LNCAP (cell line): ENCODE data around the gene GGNBP2.
A peak's percentile ranks its signal among the peaks of the same experiment; 100 is the strongest.

Experiments used
- CTCF ChIP-seq: fragments of 450-650 bp; IDR thresholded peaks from 2 replicates; pipeline ENCODE4 v1.5.1; 2017; ENCODE audit warnings: mild to moderate bottlenecking

The GGNBP2 gene

GRCh38 chr17:36623281-36623680 is 78.6 kb downstream of the GGNBP2 start:
- TF ChIP-seq CTCF: no peak

- TF ChIP-seq CTCF: no peak
Observed at GRCh38 chr17:36625188-36625587, 80.5 kb downstream of the GGNBP2 start.

- no peak for TF ChIP-seq CTCF
Observed at GRCh38 chr17:36627101-36627500, 82.4 kb downstream of the GGNBP2 start.

GRCh38 chr17:36628576-36628975 is 83.9 kb downstream of the GGNBP2 start:
- no peak for TF ChIP-seq CTCF

- TF ChIP-seq CTCF: peak; percentile 99
Observed at GRCh38 chr17:36629252-36629847, 84.6 kb downstream of the GGNBP2 start.

- TF ChIP-seq CTCF: no peak
Observed at GRCh38 chr17:36629970-36630502, 85.3 kb downstream of the GGNBP2 start.

GRCh38 chr17:36631022-36631421 is 86.3 kb downstream of the GGNBP2 start:
- no peak for TF ChIP-seq CTCF
